ENCODE results near the gene AGPAT2.

Gene AGPAT2

DNA sequence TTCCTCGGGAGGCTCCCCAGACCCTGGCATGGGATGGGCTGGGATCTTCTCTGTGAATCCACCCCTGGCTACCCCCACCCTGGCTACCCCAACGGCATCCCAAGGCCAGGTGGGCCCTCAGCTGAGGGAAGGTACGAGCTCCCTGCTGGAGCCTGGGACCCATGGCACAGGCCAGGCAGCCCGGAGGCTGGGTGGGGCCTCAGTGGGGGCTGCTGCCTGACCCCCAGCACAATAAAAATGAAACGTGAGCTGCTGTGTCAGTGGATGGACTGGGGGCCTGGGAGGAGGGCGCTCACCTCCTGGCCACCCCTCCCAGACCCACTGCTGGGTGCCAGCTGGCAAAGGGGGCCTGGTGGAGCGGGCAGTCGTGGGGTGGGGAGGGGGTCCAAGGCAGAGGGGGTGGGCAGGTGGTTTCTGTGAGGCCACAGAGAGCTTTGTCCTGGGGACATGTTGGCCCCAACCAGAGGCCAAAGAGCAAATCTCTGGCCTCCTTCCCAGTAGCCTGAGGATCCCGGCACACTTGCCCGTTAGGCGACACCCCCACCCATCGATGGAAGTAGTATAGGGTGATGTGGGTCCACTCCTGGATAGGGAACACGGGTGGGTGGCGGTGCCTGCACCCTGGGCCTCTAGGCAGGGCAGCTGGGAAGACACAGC lies 14.7 kb downstream of the AGPAT2 start:
- no peak for DNase-seq

DNA sequence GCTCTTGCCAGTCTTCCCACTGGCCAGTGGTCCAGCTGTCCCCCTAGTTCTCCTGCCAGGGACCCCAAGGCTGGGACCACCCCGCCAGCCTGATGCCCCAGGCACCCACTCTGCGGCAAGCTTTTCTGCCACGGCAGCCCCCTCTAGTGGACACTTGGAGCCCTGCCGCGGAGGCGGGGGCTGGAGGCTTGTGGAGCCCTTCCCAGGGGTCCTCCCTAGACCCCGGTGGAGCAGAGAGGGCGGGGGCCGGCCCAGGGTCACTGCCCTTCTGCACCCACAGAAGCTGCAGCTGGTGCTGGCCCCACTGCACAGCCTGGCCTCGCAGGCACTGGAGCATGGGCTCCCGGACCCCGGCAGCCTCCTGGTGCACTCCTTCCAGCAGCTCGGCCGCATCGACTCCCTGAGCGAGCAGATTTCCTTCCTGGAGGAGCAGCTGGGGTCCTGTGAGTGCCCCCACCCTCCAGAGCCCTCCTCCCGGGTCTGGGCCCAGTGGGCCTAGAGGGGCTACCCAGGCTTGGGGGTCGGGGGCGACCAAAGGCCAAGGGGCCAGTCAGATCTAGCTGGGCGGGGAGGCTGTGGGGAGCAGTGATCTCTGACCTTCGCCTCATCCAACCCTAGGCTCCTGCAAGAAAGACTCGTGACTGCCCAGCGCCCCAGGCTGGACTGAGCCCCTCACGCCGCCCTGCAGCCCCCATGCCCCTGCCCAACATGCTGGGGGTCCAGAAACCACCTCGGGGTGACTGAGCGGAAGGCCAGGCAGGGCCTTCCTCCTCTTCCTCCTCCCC lies 15.4 kb downstream of the AGPAT2 start:
- no peak for DNase-seq

DNA sequence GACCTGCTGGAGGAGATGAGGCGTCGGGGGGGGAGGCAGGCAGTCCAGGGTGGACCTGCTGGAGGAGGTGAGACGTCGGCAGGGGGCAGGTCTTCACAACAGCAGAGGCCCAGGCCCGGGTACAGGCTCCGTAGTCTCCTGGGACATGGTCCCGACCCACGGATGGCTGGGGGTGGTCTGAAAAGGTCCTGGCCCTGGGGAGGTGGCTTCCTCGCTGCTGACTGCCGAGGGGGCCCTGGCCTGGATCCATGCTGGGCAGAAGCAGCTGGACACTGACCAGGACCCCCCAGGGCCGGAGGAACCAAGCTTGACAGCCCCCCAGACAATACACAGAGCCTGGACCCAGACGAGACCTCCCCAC lies 16.0 kb downstream of the AGPAT2 start:
- no peak for DNase-seq

DNA sequence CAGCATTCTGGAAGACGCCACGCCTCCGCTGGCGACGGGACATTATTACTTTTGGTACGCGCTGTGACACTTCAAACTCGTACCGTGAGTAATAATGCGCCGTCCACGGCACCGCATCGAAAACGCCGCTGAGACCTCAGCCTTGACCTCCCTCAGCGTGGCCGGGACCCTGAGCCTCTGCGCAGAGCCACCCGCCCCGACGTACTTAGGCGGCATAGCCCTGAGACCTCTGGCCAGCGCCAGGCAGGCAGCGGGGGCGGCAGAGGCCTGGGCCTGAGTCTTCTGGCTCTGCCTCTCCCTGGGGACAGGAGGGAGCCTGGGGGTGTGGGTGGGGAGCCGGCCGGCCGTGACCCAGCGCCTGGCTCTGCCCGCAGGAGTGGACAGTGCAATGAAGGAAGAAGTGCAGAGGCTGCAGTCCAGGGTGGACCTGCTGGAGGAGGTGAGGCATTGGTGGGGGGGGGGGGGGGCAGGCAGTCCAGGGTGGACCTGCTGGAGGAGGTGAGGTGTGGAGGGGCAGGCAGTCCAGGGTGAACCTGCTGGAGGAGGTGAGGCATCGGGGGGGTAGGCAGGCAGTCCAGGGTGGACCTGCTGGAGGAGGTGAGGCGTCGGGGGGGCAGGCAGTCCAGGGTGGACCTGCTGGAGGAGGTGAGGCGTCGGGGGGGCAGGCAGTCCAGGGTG lies 16.5 kb downstream of the AGPAT2 start:
- no peak for DNase-seq

DNA sequence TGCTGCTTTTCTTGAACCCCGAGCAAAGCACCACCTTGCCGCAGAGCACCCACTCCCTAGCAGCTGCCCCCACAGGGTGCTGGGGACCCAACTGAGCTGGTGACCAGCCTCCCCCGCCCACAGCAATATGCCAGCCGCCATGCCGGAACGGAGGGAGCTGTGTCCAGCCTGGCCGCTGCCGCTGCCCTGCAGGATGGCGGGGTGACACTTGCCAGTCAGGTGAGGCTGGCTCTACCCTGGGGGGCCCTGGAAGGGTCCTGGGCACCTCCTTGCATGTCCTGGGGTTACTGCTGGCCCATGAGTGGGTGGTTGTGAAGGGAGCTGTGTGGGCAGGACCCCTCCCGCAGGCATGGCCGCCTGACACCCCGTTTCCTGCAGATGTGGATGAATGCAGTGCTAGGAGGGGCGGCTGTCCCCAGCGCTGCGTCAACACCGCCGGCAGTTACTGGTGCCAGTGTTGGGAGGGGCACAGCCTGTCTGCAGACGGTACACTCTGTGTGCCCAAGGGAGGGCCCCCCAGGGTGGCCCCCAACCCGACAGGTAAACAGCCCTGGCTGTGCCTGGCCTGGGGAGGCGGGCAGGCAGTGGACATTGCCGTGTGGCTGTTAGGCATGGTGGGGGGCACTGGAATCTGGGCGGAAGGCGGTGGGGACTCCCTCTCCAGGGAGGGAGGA lies 17.3 kb downstream of the AGPAT2 start:
- DNase-seq: no peak

DNA sequence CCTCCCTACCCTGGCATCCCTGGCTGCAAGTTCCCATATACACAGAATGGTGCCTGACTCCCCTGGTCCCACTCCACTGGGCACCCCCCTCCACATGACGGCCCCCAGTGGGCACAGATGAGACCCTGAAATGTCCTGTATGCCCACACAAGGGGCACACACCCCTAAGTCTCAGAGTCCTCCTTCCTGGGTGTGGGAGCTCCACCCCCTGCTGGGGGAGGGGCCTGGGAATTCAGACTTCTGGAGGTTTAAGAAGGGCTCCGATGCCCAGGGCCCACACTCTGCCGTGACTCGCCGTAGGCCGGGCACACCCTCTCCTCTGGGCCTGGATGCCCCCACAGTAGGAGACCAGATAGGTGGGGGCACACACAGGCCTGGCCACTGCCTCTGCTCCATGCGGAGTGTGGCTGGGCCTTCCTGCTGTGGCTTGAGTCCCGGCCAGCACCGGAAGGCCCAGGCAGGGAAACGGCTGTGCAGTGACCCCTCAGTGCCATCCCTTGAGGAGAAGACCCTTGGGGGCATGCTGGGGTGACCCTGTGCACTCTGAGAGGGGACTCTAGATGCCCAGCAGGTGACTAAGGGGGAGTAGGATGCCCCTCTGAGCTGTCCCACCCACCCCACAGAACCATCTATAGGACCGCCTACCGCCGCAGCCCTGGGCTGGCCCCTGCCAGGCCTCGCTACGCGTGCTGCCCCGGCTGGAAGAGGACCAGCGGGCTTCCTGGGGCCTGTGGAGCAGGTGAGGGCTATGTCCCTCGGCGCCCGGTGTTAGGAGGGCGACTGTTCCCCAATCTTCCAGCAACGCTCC lies 18.1 kb downstream of the AGPAT2 start:
- no peak for DNase-seq

DNA sequence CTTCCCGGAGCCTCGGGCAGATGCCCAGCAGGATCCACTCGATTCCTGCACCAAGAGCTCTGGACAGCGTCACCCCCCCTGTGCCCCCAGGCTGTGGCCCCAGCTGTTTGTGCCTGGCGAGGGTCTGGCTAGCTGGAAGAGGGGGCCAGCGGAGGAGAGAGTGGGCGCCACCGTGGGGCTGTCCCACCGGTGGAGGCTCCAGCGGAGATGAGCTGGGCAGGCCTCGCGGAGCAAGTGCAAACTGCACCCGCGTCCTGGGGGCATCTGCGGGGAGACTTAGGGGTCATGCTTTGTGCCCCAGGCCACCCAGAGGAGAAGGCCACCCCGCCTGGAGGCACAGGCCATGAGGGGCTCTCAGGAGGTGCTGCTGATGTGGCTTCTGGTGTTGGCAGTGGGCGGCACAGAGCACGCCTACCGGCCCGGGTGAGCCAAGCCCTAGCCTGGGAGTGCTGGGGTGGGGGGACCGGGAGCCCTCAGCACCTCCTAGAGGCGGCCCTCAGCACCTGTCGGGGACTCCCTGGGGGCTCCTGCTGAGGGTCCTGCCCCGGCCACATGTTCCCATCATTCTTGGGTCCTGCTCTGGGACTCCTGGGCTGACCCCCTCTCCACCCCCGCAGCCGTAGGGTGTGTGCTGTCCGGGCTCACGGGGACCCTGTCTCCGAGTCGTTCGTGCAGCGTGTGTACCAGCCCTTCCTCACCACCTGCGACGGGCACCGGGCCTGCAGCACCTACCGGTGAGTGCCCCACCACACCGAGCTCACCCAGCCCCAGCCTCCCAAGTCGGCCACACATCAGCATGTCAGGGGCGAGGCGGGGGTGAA lies 19.1 kb downstream of the AGPAT2 start:
- DNase-seq: no peak

DNA sequence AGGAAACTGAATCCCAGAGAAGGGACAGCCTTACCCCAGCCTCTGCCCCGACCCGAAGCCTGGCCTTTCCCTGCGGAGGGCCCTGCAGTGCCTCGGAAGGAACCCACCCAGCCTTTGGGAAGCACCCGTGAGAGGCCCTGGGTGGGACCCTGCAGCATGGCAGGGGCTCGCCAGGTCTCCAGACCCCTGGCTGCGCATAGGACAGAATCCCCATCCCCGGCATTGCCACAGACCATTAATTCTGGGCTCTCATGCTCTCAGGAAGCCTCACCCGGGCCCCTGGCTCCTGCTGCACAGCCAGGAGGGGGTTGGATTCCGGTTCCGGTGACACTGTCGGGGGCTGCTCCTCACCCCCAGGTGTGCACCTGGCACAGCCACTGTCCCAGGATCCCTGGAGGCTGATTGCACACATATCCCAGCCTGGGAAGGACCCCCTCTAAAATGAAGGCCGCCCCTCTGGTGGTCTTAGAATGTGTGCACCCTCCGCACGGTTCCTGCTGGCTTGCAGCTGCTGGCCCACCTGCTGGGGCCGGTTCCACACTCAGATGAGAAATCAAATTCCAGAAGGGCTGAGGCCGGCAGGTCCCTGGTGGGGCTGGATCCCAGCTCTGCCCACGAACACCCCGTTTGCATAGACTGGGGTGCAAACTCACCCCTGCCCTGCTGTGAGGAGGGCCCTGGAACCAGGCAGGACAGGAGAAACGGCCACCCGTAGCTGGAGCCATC lies 19.9 kb downstream of the AGPAT2 start:
- DNase-seq: no peak

DNA sequence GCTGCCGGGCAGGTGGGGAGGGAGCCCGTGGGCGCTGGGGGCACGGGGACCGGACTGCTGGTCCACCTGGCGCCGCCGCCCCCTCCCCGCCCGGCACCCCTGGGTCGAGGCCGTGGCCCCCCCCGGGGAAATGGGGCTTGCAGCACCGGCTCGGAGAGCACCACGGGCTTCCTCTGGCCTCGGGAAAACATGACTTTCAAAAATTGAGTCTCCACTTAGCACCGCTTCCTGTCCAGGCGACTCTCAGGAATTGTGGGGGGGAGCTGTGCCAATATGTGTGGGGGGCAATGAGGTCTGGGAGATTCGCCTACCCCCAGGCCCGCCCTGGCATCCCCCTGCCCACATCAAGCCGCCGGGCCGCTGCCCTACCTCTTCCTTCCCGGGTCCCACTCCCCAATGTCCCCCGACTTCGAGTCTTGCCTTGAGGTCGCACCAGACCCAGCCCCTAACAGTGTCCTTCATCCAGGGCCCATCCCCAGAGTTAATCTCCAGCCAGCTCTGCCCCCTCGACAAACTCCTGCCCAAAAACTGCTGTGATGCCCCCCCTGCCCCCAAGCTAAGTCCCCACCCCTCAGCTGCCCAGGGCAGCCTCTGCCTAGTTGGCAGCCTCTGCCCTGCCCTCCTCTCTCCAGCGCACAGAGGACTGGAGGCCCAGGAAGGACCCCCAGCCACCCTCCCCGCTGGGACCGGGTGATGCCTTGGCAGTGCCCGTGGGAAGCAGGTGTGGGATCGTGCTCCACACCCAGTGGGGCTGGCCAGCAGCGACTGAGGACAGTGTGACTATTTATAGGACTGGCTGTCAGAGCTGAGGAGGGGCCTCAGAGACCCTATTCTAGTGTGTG lies 20.7 kb downstream of the AGPAT2 start:
- no peak for DNase-seq

DNA sequence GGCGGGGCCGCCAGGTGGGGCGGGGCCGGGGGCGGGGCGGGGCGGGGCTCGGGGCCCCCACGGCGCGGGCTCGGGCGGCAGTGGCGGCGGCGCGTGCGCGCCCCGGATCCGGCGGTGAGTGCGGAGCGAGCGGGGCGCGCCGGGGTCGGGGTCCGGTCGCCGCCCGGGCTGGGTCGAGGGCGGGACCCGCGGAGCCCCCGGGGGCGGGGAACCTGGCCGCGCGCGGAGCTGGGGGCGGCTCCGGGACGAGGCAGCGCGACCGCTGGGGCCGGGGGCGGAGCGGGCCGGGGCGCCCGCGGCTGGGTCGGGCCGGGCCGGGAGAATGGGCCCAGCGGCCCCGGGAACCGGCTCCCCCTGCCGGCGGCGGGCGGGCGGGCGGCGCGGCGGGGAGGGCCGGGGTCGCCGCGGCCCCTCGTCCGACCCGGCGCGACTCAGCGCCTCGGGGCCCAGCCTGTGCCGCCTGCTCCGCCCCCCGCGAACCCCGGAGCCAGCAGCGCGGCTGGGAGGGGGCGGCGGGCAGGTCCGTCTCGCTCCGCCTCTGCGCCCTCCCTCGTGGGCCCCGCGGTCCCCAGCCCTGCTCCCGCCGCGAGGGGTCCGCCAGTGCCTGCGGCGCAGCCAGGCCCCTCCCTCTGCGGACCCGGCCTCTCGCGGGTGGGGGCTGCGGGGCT lies 21.4 kb downstream of the AGPAT2 start:
- no peak for DNase-seq

DNA sequence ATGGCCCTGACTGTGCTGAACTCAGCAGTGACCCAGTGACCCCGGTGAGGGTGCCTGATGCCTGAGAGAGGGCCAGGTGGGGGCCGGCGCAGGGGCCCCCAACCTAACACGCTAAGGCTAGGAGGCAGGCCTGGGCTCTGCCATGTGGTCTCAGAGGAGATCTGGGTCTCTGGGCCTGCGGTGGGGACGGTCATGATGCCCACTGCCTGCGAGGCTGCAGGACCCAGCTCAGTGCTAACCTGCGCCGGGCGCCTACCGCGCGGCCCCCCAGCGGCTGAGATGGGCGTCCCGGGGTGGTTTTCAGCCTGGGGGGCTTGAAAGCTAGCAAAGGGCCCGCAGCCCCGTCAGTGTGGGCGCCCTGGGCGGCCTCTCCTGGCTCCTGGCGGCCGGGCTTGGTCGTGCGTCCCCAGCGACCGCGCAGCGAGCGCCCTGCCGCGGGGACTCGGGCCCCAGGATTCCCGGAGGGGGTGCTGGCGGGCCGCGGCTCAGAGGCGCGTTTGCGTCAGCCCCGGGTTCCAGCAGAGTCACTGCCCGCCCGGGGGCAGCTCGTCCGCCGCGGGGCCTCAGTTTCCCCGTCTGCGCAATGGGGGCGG lies 22.1 kb downstream of the AGPAT2 start:
- no peak for DNase-seq

DNA sequence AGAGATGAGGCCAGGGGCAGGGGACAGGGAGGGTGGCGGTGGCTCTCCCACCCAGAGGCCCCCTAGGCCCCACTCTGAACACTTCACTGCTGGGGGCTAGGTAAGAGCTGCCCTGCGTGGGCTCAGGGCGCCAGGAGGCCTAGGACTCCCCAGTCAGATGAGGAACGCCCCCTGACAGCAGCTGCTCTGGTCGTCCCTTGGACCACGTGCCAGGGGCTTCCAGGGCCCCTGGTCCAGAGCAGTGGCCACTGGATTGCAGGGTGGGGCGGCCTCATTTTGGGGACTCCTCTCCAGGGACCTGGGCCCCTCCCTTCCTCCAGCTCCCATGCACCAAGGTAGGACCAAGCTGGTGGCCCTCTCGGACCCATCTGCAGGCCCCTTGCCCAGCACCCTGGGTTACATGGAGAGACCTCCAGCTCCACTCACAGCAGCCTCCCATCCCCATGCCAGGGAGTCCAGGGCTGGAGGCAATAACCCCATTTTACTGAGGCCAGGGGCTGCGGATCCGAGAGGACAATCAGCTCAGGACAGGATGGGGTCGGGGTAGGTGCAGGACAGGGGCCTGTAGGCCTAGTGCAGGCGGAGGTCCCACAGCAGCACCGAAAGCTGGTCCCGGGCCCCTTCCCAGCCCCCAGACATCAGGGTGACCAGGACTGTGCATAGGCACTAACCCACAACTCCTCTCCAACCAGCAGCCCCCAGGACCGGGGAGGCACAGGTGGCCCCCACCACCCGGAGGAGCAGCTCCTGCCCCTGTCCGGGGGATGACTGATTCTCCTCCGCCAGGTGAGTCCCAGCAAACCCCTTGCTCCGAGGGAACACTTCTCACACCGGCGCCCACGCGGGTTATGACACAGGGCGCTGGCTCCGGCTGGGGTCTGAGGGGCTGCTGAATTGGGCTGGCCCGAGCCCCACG lies 23.0 kb downstream of the AGPAT2 start:
- no peak for DNase-seq

DNA sequence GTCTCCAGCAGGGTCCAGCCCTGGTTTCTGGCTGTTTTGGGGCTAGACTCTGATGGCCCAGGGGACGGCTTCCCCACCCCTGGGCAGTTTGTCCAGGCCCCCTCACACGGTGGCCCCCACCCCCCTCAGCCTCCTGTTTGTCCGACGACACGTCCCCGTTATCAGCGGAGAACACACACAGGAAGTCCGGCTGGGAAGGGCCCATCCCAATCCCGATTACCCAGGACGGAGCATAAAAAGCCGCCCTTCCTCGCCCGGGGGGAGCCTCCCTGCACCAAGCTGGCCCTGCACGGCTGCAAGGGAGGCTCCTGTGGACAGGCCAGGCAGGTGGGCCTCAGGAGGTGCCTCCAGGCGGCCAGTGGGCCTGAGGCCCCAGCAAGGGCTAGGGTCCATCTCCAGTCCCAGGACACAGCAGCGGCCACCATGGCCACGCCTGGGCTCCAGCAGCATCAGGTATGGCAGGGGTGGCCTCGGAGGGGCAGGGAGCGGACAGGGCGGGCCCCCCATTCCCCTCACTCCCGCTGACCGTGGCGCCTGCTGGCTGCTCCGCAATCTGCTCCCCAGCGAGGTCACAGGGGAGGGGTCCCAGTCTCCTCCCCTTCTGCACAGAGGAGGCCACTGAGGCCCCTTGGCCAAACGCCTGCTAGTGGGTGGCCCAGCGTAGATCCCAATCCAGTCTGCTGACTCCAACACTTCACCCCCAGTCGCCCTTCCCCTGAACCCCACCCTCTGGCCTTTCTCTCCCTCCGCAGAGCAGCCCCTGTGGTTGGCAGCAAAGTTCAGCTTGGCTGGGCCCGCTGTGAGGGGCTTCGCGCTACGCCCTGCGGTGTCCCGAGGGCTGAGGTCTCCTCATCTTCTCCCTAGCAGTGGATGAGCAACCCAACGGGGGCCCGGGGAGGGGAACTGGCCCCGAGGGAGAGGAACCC lies 24.3 kb downstream of the AGPAT2 start, which contains the start of gene EGFL7:
Gene EGFL7, plus strand, starts transcription at position 261 of the 926 bp plus-strand sequence. CDS start 5,367 bp downstream, outside the sequence.
- DNase-seq: no peak

DNA sequence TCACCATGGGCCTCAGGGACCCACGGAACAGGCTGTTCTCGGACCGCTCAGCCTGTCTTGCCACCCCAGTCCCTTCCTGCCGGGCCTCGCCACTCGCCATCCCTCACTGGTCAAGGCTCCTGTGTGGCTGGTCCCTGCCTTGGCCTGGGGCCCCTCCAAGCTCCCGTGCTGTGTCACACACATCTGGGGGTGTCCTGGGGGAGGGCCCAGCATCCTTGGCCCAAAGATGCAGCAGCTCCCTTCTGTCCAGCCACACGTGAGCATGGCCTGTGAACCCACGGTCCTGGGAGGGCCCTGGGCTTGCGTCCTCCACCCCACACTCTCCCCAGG lies 25.0 kb downstream of the AGPAT2 start:
- no peak for DNase-seq

DNA sequence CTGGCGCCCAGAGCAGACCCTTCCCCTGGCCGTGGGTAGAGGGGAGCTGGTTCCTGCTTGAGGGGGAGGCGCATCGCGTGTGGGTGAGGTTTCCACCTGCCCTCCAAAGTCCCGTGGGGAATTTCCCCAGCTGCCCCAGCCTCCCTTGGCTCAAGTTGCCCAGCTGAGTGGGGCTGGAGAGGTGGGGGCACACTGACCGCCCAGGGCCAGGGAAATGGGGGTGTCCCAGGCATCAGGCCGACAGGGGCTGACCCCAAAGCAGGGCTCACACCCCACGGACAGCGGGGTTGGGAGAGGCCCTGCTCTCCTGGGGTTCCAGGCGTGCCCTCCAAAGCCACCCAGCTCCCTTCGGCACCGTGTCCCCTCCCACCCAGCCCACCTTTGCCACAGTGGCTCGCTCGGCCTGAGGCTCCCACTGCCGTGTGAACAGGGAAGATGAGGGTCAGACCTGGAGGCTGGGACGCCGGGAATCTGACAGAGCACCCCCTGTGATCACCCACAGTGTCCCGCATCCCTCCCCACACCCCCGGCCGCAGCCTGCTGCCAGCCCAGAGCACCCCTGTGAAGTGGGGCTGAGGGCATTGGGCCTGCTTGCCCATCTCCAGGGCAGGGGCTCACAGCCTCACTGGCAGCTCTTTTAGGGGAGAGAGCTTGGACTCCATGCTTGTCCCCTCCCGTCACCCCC lies 25.5 kb downstream of the AGPAT2 start:
- DNase-seq: no peak

DNA sequence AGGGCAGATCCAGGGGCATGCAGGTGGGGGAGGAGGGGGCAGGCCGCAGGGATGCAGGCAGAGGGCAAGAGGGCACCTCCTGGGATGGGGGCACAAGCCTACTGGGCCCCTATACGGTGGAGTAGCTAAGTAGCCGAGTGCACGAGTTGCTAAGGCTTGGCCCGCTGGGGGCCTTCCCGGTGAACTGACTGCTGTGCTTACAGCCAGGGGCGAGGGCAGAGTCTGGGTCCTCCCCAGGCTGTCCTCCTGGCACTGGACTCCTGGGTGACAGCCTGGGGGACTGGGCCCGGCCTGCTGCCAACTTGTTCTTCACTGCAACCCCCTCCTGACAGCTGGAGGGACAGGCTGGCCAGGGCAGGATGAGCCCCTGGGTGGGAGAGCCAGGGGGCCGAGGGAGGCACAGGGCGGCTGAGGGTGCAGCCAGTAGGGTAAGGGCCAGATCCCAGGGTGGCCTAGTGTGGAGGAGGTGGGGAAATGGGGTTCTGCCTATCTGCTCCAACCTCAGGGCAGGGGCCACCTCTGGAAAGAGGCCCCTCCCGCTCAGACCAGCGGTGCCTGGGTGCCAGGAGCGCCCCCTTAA lies 26.2 kb downstream of the AGPAT2 start:
- no peak for DNase-seq
